Stromal cell of bone marrow (primary cell): ENCODE measurements around the gene COL9A3.
"Not testable (repeated sequence)": the region's sequence is repeated elsewhere in the genome, so short reads cannot be mapped to it uniquely, and the experiment has no call there.

ENCODE experiments used
- DNase-seq: peaks from one replicate; pipeline ENCODE4 v3.0.0-alpha.2; 2012; ENCODE audit warnings: low read depth

COL9A3 gene

DNA sequence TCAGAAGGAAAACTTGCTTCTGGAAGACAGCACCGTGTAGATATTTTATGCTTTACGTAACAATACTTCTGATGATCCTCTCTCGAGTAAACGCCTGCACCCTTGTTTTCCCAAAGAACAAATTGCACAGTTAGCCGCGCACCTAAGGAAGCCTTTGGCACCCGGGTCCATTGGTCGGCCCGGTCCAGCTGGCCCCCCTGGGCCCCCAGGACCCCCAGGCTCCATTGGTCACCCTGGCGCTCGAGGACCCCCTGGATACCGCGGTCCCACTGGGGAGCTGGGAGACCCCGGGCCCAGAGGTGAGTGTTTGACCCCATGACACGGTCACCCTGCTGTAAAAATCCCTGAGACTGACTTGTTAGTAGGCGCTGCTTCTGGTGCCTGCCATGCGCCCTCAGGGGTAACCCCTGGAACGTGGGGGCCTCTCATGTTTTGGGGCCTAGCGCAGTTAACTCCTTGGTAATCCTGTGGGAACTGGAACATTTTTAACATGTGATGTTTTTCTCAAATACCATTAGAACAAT is 20.2 kb downstream of the COL9A3 start:
- DNase-seq: no peak

DNA sequence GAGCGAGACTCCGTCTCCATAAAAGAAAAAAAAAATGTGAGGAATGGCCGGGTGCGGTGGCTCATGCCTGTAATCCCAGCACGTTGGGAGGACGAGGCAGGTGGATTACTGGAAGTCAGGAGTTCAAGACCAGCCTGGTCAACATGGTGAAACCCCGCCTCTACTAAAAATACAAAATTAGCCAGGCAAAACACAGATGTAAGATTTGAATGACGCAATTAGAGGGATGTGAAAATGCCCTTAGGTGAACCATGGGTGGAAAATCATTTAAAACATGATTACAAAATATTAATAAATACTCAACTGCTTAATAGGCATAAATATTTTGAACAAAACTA is 20.9 kb downstream of the COL9A3 start:
- DNase-seq: no peak

DNA sequence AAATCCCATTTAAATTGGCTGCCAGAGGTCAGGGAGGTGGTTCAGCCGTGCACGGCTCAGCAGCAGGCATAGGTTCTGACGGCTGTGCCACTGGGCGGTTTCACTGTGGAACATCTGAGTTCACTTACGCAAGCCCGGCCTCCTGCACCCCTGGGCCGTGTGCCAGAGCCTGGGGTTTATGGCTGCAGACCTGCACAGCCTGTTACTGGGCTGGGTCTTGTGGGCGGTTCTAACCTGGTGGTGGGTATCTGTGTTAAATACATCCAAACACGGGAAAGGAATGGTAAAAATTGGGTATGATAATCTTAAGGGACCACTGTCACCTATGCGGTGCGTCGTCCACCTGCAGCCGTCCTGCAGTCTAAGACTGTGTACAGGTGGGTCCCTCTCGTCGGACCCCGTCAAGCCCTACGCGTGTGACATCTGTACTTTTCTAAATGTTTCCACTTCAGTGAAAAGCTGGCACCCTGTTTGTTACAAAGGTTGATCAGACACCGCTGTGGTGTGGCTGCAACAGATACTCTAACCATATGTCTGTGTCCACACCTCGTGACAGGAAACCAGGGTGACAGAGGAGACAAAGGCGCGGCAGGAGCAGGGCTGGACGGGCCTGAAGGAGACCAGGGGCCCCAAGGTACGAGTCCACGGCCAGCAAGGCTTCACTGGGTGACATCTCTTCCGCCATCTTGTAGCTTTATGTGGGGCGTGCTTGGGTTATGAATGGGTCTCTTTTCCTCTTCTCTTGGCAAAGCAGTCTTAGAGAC is 21.5 kb downstream of the COL9A3 start:
- no peak for DNase-seq

DNA sequence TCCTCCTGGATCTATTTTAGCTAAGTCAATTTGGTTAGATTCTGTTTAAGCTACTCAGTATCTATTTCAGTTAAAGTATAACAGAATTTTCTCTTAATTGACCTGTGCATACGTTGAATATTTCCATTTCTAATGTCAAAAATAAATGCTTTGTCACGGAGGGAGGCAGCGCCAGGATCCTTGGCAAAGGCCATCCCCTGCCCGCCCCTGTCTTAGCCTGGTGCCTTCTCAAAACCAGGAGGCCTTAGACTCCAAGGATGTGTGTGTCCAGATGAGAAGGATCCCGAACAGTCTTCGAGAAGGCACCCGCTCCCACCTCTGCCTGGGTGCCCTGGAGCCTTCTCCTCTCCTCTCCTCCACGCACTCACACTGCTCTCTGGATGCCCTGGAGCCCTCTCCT is 22.4 kb downstream of the COL9A3 start:
- no peak for DNase-seq

DNA sequence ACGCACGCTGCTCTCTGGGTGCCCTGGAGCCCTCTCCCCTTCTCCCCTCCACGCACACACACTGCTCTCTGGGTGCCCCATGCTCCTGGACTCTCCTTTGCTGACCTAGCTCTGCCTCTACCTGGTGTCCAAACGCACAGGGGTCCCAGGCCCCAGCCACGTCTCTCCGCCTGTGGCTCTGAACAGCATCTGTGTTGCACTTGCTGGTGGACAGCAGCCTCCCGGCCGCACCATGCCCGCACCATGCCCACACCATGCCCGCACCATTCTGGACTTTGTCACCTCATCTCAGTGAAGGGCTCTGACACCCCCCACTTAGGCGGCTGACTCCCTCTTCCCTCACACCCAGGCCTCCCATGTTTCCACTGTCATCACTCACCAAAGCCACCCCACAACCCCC is 23.0 kb downstream of the COL9A3 start:
- DNase-seq: no peak

DNA sequence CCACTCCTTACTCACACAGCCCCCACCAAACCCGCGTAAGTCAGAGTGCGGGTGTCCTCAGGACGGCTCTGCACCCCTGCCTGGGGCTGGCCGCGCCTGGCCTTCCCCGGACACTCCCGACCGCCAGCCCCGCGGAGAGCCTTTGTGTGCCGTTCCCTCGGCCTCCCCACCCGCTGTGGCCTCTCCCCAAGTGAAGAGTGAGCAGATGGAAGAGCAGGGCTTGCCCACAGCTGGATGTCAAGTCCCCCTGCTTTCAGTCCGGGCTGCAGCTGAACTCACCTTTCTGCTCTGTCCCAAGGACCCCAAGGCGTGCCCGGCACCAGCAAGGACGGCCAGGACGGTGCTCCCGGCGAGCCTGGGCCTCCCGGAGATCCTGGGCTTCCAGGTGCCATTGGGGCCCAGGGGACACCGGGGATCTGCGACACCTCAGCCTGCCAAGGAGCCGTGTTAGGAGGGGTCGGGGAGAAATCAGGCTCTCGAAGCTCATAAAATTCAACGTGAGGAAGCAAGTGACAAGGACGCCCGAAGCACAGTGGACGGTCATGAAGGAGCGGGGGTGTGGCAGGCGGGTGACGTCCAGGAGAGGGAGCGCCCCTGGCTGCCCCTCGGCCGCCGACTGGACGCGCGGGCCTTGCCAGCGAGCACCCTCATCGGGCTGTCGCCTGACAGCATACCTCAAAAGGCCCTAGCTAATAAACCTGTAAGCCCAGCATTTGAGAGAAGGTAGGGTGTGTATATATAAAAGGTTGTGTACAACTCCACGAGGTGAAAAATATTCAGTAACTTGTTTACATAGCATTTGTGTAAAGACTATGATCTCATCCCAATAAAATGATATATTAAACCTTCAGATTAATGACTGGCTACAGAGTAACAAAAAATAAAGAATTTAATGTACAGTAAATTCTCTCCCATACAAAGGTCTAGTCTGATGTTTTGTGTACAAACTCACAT is 23.7 kb downstream of the COL9A3 start:
- no peak for DNase-seq

DNA sequence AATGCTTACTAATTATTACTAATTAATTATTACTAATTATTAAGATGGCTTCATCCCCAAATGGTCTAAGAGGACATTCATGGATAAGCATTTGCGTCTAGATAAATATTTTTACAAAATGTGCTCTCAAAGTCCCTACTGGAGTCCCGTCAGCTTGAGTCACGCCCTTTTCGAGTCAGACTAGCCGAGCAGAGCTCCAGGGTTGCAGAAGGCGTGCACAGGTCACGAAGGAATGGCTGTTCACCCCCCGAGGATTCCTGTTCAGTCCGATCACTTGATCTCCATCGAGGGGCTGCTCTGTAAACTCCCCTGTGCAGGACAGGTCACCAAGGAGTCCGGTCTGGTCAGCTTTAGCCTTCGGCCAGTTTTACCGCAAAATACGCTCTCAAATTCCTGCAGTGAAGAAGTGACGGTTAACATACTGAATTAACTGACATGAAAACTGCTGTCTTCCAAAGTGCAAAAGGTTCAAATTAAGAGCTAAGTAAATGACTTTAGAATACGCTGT is 24.9 kb downstream of the COL9A3 start:
- no peak for DNase-seq

DNA sequence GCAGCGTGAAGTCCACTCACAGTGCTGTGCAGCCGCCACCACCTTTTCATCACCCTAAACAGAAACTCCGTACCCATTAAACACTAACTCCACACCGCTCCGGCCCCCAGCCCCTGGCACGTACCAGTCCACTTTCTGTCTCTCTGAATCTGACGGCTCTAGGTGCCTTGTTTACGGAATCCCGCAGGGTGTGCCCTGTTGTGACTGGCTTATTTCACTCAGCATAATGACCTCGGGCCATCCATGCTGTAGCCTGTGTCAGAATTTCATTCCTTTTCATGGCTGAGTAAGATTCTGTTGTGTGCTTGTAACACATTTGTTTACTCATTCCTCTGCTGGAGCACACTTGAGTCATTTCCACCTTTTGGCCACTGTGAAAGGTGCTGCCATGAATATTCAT is 26.8 kb downstream of the COL9A3 start:
- no peak for DNase-seq

DNA sequence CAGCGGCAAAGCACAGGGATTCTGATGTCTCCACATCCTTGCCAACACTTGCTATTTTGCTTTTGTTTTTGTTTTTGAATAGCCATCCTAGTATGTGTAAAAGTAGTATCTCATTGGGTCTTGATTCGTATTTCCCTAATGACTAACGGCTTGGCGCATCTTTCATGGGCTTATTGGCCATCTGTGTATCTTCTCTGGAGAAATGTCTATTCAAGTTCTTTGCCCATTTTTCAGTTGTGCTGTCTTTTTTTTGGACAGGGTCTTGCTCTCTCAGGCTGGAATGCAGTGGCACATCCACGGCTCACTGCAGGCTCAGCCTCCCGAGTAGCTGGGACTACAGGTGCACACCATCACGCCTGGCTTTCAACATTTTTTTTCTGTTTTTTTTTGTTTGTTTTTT is 27.3 kb downstream of the COL9A3 start:
- no peak for DNase-seq

DNA sequence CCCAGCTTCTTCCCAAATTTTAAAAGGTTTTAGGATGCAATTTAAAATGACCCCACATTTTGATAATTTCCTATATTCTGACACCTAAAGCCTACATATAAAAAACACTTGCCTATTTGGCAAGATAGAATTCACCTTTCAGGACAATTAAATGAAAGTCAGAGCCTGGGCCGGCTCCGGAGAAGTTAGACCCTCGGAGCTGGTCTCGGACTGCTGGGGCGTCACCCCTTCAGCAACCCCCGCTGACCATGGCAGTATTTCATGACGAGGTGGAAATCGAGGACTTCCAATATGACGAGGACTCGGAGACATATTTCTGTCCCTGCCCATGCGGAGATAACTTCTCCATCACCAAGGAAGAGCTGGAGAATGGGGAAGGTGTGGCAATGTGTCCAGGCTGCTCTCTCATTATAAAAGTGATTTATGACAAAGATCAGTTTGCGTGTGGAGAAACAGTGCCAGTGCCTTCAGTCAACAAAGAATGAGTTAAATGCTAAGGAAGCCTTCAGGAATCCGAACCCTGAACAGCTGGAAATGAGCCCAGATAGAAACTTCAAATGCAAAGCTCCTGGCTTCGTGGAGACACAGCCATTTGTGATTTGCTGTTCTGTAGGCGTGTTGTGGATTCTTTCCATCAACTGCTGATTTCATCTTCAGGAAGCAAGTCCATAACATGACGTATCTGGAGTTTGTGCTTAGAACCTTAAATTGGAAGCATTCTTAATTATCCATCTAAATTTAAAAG is 28.7 kb downstream of the COL9A3 start:
- no peak for DNase-seq

DNA sequence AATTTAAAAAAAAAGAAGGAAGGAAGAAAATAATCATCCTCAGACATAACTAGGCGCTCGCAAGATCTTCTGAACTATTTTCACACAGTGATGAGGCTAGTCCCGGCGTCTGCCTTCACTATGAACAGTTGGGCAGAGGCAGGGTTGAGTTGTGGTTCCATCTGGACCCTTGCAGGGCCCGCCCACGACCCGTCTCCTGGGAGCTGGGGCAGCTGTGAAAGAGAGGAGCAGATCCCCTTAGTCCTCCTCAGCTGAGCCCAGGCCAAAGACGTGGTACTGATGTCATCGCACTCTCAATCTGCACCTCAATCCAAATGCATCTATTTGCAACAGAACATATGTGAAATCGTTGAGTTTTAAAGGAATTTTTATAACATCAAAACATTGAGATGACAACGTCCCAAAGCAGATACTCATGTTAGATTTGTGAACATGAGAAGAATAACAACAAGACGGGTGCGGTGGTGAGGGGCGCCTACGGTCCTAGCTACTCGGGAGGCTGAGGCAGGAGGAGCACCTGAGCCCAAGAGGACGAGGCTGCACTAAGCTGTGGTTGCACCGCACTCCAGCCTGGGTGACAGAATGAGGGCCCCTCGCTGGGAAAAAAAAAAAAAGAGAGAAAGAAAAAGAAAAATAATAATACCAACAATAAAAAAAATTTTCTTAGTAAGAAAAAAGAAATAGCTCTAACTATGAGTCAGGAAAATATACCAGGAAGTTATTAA is 29.5 kb downstream of the COL9A3 start:
- DNase-seq: no peak

DNA sequence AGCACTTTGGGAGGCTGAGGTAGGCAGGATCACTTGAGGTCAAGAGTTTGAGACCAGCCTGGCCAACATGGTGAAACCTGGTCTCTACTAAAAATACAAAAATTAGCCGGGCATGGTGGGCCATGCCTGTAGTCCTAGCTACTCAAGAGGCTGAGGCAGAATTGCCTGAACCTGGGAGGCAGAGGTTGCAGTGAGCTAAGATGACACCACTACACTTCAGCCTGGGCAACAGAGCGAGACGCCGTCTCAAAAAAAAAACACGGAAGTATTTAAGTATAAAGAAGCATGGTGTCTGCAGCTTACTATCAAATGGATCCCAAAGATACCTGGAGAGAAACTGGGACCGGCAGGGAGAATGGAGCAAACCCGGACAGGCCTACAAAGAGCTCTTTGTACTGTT is 32.1 kb downstream of the COL9A3 start:
- not testable (repeated sequence) for DNase-seq

DNA sequence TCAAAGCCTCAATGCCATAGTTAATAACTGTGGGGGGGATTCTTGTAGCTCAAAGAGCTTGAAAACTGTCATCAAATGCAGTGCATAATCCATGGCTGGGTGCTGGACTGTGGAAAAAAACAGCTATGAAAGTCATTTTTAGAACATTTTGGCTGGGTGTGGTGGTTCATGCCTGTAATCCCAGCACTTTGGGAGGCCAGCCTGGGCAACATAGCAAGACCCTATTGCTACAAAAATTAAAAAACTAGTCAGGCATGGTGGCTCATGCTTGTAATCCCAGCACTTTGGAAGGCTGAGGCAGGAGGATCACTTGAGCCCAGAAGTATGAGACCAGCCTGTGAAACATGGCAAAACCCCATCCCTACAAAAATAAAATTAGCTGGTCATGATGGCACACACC is 32.6 kb downstream of the COL9A3 start:
- no peak for DNase-seq

DNA sequence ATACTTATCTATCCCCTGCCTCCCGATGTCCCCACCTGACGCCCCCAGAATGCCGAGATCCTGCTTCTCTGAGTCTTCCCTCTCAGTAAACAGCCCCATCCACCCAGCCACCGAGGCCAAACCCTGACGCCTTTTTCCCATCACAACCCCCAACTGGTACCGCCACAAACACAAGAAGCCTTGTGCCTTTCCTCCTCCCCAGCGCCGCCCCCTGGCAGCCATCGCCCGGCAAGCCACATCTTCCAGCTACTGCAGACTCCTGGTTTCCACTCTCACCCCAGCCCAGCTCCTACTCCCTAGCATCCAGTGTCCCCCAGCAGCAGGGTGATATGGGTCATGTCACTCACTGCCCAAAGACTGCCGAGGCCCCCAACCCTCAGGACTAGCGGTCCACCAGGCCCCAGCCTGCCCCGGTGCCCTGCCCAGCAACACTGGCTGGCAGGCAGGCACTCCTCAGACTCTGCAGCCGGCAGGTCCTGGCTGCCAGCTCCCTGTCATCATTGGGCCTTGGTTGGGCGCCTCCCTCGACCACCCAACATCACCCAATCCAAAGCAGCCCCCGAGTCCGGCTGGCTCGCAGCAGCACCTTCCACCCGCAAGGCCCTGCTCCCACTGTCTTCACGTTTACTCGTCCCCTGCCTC is 33.6 kb downstream of the COL9A3 start:
- no peak for DNase-seq

DNA sequence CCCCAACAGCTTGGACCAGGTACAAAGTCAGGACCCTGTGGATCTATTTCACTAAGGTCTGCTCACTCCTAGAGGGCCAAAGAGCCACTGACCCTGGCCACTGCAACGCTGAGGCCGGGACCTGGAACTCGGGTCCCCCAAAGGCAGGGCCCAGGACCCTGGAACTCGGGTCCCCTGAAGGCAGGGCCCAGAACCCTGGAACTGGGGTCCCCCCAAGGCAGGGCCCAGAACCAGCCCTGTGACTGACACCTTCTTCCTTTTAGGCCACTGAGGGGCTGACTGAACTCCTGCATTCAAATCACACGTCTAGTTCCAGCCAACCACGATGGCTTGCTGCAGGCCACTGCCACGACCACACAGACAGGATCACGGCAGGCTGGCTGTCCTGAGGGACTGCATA is 35.3 kb downstream of the COL9A3 start:
- no peak for DNase-seq

DNA sequence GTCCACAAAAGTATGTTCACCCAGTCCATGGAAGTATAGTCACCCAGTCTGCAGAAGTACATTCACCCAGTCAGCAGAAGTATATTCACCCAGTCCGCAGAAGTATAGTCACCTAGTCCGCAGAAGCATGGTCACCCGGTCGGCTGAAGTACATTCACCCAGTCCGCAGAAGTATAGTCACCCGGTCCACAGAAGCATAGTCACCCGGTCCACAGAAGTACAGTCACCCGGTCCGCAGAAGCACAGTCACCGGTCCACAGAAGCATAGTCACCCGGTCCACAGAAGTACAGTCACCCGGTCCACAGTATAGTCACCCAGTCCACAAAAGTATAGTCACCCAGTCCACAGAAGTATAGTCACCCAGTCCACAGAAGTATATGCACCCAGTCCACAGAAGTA is 36.0 kb downstream of the COL9A3 start:
- no peak for DNase-seq

DNA sequence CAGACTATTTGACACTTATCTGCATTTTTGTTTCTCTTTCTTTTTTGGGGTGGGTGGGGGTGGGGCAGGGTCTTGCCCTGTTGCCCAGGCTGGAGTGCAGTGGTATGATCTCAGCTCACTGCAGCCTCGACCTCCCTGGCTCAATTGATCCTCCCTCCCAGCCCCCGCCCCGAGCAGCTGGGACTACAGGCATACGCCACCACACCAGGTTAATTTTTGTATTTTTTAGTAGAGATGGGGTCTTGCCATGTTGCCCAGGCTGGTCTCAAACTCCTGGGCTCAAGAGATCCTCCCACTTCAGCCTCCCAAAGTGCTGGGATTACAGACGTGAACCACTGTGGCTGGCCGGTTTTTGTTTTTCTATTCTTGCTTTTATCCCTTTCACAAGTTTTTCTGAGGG is 36.5 kb downstream of the COL9A3 start:
- not testable (repeated sequence) for DNase-seq

DNA sequence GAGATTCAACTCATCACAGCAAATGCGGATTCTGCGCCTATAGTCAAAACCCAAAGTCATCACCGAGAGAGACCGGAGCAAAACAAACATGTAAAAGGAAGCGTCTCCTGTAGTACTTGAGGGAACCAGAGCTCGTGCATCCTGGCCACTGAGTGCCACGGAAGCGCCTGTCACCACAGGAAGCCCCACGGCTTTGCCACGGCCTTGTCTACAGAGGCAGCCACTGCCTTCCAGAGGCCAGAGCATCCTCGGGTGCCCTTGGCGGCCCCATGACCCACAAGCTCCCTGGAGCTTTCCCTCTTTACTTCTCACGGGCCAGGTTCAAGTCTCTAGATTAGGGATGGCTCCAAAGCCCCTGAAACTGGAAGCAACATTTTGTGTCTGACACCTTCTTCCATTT is 37.3 kb downstream of the COL9A3 start:
- no peak for DNase-seq

DNA sequence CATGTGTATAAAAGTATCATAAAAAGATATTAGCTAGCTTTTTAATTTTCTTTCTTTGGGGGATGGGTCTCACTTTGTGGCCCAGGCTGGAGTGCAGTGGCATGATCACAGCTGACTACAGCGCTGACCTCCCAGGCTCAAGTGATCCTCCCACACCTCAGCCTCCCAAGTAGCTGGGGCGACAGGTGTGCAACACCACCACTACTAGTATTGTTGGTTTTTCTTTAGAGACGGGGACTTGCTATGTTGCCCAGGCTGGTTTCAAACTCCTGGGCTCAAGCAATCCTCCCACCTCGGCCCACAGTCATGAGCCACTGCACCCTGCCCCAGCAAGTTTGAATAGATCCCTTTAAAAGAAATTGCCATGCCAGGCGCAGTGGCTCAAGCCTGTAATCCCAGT is 38.3 kb downstream of the COL9A3 start:
- no peak for DNase-seq

DNA sequence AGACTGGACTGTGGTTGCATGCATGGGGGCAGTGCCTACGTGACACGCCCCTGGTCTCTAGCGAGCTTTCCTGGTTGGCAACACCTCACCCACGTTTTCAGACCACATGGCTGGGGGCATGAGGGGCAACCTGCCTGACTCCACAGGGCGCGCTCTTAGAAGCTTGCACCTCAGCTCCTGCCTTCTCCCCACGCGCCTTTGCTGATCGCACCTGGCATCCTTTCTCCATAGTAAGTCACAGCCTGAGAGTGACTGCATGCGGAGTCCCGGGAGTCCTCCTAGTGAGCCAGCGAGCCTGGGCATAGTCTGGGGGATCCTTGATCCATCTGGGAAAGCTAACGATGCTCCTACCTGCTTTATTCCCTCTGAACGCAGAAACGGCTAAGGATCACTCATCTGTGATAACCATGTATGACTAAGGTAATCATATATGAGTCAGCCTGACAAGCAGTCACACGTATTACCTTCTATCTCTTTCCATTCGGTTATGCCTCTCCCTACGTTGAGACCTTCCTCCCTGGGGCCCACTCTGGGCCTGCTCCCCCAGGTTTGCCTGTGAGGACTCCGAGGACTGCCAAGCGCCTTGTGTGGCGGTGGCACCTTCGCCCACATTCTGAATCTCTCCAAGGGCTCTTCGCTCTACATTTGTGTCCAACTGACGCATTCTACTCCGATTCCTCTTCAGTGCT is 40.2 kb downstream of the COL9A3 start:
- no peak for DNase-seq
